CD1c-positive myeloid dendritic cell (primary cell): Measurements from ENCODE around the gene MPRIP.
A peak's percentile ranks its signal among the peaks of the same experiment; 100 is the strongest.
"Not testable (repeated sequence)": the region's sequence is repeated elsewhere in the genome, so short reads cannot be mapped to it uniquely, and the experiment has no call there.

Experiments used
- DNase-seq: peaks from one replicate; pipeline ENCODE4 v3.0.0-alpha.2; 2016; ENCODE audit errors: extremely low spot score

MPRIP gene, protein sequence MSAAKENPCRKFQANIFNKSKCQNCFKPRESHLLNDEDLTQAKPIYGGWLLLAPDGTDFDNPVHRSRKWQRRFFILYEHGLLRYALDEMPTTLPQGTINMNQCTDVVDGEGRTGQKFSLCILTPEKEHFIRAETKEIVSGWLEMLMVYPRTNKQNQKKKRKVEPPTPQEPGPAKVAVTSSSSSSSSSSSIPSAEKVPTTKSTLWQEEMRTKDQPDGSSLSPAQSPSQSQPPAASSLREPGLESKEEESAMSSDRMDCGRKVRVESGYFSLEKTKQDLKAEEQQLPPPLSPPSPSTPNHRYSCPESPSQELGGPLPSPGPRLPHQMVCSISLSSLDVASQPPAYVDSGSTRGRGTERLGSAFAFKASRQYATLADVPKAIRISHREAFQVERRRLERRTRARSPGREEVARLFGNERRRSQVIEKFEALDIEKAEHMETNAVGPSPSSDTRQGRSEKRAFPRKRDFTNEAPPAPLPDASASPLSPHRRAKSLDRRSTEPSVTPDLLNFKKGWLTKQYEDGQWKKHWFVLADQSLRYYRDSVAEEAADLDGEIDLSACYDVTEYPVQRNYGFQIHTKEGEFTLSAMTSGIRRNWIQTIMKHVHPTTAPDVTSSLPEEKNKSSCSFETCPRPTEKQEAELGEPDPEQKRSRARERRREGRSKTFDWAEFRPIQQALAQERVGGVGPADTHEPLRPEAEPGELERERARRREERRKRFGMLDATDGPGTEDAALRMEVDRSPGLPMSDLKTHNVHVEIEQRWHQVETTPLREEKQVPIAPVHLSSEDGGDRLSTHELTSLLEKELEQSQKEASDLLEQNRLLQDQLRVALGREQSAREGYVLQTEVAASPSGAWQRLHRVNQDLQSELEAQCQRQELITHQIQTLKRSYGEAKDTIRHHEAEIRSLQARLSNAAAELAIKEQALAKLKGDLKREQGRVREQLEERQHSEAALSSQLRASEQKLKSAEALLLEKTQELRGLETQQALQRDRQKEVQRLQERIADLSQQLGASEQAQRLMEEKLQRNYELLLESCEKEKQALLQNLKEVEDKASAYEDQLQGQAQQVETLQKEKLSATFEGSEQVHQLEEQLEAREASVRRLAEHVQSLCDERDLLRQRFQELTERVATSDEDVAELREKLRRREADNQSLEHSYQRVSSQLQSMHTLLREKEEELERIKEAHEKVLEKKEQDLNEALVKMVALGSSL (N-terminal part only)

DNA sequence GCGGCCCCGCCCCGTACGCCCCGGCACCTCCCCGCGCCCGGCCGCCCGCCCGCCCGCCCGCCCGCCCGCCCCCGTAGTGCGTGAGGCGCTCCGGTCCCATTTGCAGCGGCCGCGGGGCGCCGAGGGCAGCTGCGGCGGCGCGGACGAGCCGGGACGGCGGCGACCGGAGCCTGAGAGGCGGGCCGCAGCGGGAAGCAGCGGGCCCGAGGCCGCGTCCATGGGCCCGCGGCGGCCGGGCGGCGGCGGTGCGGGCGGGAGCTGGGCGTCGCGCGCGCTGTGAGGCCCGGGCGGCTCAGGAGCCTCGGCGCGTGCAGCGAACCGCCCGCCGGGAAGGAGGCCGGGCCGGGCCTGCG, at the start of gene MPRIP:
MPRIP (plus strand) TSS at position 74 of the 353 bp plus-strand sequence. CDS start 392 bp downstream, outside the sequence.
- DNase-seq: no peak

DNA sequence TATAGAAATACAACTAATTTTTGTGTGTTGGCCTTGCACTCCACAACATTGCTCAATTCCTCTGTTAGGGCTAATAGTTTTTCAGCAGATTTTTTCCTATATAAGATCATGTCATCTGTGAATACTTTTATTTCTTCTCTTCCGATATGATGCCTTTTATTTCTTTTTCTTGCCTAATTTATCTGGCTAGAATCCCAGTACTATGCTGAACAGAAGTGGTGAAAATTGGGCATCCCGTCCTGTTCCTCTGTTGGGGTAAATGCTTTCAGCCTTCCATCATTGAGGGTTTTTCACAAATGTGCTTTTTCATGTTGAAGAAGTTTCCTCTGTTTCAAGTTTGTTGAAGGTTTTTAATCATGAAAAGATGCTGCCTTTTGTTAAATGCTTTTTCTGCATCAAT, 47.6 kb upstream of the MPRIP start:
- DNase-seq: no peak

DNA sequence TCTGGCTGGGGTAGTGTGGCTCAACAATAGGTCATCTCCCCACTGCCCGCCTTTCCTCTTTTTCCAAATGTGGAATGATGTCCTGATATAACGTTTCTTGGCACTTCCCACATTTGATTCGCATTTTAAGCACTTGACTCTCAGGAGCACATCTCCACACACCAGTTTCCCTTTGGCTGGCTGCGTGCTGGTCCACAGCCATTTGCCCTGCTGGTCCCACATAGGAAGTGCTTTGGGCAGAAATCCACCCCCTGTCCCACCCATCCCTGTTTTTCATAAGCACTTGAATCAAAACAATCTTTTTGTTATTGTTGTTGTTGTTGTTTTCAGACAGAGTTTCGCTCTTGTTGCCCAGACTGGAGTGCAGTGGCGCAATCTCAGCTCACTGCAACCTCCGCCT, 46.3 kb upstream of the MPRIP start:
- DNase-seq: no peak

DNA sequence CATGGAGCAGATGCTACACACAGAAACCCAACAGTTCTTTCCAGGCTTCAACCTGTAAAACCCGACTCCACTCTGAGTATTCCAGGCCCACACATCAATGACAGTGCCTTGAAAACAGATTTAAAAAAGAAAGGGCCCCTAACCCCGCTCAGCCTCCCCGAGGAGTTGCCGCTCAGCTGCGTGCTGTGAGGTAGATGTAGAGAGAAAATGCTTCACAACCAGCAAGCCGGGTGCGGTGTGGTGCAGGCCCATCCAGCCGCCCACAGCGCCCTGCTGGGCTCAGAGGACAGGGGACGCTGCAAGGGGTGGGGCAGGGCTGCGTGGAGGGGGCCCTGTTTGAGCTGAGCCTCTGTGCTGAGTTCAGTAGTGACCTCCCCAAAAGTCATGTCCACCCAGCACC, 45.5 kb upstream of the MPRIP start:
- not testable (repeated sequence) for DNase-seq

- DNase-seq: no peak
Measured at GRCh38 chr17:16997514-16998429, 44.5 kb upstream of the MPRIP start.

DNA sequence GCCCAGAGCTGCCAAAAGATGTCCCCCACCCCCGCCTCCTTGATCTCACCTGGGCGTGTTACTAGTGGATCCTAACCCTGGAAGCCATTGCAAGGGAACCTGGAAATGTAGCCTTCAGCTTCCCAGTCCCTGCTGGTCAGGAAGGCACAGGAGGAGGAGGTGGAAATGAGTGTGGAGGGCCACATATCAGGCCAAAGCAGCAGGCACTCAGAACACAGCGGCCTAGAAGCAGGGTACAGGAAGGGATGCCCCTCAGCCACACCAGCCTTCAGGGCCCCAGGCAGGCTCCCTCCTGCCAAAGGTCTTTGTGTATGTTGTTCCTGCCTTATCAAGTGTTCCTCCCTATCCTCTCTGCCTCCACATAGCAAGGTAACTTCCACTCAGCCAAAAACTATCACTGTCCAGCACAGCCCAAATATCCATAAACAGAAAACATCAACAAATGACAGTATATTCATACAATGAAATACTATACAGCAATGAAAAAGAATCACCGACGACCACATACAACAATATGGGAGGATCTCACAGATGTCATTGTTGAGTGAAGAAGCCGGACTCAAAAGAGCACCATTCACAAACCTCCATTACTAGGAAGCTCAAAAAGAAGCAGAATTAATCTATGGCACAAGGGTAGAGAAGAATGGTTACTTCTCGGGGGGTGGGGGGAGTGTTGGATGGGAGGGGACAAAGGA, 42.2 kb upstream of the MPRIP start:
- no peak for DNase-seq

DNA sequence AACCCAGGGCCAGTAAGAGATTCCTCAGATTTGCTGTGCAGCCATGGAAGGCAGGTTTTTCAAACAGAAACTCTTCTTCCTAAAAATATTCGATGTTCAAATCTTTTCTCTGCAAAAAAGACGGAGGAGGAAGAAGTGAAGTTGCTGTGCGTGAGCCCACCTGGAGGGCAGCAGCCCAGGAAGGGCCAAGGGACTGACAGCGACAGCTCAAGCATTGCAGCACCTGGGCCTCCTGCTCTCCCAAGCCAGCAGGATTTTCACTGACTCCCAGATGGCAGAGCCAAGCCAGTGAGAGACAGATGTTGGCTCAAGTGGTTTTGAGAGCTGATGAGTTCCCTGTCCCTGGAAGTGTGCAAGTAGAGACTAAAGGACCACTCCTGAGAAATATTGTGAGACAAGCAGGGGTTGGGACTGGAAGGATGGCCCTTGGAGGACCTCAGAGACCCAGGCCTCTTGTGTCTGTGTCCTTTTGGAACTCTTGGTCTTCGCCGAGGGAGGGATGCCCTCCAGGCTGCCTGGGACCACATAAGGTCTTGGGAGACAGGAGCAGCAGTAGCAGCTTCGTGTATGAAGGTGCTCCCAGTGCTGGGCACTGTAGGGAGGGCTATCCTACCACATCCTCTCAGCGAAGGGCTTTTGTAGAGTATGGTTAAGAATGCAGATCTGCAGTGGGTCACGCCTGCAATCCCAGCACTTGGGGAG, 41.0 kb upstream of the MPRIP start:
- no peak for DNase-seq

DNA sequence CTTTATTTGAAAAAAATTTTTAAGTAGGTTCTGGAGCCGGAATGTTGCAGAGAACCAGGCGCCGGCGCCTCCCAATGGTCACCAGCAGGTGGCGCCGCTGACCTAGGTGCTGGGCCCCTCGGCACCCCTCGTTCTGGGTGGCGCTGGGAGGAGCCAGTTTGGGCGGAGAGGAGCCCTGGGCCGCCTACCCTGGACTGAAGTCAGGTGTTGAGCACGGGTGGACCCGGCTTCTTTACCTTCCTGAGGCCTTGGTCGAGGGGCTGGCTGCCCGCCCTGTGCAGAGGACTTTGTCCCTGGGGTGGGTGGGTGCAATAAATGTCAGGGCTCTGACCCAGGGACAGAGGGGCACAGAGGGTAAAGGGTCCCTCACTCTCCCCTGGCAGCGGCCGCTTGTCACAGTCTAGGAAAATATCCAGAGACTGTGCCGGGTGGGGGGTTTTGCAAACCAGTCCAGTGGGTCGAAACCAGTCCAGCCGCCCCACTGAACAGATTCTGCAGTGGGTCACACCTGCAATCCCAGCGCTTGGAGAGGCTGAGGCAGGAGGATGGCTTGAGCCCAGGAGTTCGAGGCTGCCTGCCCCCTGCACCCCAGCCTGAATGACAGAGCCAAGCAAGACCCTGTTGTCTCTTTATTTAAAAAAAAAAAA, 40.3 kb upstream of the MPRIP start:
- DNase-seq: peak; percentile 82

GRCh38 chr17:17002731-17003715, 39.2 kb upstream of the MPRIP start:
- not testable (repeated sequence) for DNase-seq

DNA sequence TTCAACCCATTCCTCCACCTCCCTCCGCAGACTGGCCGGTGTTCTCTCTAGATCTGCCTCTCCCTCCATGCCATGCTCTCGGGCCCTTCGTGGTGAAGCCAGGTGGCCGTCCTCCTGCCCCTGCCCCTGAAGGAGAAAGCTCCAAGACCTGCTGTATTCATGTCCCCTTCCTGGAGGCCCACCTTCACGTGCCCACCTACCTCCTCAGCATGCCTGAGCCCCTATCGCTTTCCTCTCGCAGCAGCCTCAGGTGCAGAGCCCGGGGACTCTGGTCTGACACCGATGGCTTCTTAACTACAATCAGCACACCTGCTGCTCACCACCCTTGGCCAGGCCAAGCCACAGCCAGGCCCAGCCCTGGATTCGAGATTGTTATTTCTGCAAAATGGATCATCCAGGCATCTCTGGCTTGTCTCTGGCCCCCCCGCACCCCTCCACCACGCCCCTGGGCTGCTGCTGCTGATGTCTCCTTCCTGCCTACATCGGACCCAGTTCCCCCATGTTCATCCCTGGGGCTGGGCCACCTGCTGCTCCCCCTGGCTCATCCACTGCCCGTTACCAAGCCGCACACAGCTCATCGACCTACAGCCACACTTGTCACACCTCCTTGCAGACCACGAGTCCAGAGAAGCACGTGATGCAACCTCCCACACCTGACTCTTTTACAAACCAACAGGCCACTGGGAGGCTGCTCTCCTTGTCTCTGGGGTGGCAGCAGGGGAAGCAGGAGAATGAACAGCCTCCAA, 37.8 kb upstream of the MPRIP start:
- no peak for DNase-seq

- DNase-seq: not testable (repeated sequence)
Measured at GRCh38 chr17:17004997-17005614, 37.2 kb upstream of the MPRIP start.

DNA sequence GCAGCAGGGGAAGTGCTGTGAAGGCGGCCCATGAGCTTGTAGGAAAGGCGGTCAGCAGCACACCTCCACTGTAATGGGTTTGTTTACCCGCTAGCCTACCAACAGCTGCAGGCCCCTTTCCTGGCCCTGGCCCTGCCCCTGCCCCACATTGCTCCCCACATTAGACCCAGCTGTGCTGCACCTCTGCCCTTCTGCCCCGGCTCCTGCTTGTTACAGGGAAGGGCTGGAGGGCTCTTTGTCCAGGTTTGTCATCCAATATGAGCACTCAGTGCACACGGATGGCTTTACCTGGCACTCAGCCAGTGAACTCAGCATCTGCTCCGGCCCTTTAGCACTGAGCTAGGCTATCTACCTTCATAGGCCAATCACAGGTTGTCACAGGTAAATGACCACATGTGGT, 34.4 kb upstream of the MPRIP start:
- not testable (repeated sequence) for DNase-seq

GRCh38 chr17:17008621-17009397, 33.4 kb upstream of the MPRIP start:
- DNase-seq: not testable (repeated sequence)

DNA sequence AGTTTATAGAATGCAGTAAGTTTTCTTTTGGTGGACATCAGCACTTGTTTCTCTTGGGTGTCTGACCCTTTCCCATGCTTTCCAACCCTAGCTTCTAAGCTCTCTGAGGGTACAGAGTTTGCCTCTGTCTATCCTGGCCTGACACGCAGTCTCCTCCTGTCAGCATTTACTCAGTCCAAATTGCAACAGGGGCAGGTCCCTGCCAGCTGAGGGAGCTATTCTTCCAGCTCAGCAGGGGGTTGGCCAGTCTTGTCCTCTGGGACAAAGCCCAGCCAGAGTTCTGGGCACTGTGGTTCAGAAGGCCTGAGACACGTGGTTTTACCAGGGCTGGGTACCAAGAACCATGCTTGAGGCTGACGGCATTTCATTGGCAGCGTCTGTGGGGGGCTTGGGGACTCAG, 32.3 kb upstream of the MPRIP start:
- DNase-seq: not testable (repeated sequence)

DNA sequence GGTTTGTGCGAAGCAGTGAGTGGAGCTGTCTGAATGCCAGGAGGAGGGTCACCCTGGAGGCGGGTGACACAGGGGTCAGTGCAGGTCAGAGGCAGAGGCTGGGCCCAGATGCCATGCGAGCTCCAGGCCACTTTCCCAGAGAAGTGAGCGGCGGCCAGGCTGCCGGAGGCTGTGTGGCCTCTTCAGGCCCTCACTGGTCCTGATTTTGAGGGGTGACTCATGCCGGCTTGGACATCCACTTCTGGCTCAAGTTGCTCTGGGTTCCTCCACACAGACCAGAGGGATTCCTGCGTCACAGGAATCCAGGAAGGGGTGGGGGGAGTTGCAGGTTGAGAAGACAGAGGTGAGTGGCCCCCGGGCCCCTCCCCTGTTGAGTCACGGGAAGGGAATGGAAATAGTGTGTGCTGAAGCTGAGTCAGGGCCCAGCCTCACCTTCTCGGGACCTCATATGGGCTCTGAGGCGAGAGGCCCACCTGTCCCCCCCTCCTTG, 31.7 kb upstream of the MPRIP start:
- DNase-seq: not testable (repeated sequence)
